ENCODE results near the gene HOXC13.

DNA sequence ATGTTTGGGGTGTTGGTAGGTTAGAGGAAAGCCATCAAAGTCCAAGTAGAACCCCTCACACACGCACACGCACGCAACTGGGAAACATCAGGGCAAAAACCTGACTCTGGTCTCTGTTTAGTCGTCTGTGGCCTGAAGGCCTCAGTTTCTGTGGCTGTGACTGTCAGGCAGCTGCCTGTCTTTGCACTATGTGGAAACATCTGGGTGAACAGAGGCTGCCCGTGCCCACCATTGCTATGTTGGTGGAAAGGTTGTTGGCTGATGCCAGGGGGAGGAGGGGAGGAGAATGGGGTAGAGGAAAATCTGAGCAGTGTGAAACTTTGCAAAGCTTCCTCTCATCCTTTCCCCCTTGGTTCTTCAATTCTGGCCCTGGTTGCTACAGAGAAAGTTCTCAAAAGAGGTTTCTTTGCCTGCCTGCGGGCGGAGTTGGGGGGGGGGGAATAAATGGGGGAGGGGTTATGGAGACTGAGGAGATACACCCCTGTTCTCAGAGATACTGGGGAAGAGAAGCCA is 53.8 kb downstream of the HOXC13 start:
- TF ChIP-seq, protein P1, sequence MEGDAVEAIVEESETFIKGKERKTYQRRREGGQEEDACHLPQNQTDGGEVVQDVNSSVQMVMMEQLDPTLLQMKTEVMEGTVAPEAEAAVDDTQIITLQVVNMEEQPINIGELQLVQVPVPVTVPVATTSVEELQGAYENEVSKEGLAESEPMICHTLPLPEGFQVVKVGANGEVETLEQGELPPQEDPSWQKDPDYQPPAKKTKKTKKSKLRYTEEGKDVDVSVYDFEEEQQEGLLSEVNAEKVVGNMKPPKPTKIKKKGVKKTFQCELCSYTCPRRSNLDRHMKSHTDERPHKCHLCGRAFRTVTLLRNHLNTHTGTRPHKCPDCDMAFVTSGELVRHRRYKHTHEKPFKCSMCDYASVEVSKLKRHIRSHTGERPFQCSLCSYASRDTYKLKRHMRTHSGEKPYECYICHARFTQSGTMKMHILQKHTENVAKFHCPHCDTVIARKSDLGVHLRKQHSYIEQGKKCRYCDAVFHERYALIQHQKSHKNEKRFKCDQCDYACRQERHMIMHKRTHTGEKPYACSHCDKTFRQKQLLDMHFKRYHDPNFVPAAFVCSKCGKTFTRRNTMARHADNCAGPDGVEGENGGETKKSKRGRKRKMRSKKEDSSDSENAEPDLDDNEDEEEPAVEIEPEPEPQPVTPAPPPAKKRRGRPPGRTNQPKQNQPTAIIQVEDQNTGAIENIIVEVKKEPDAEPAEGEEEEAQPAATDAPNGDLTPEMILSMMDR (conservative IDR thresholded peaks at IDR 0.05; ENCODE audit: low read length), result no peak
- no peak for TF ChIP-seq EZH2phosphoT487 (IDR thresholded peaks at IDR 0.05; ENCODE audit: borderline replicate concordance, low read depth, low read length)
